T47D (cell line): ENCODE measurements around the gene ST6GAL1.
"Not testable (repeated sequence)": the region's sequence is repeated elsewhere in the genome, so short reads cannot be mapped to it uniquely, and the experiment has no call there.

Experiments
- DNase-seq, 2 experiments: peaks; one replicate each; pipeline versions ENCODE4 v3.0.0 to v3.0.0-alpha.2; 2011 to 2012; ENCODE audit warnings: low read depth in 1 of 2, low spot score in 1 of 2
- JUND ChIP-seq: IDR thresholded peaks from 2 replicates; pipeline ENCODE4 v1.6.1; 2012; ENCODE audit warnings: low read depth
- in situ Hi-C: cut with HindIII; loops from 2 replicates; pipeline ENCODE4 v1.10.0; 2016; ENCODE audit warnings: low sequenced_read_pairs, low pct_unique_long_range_greater_than_20kb

Gene ST6GAL1

DNA sequence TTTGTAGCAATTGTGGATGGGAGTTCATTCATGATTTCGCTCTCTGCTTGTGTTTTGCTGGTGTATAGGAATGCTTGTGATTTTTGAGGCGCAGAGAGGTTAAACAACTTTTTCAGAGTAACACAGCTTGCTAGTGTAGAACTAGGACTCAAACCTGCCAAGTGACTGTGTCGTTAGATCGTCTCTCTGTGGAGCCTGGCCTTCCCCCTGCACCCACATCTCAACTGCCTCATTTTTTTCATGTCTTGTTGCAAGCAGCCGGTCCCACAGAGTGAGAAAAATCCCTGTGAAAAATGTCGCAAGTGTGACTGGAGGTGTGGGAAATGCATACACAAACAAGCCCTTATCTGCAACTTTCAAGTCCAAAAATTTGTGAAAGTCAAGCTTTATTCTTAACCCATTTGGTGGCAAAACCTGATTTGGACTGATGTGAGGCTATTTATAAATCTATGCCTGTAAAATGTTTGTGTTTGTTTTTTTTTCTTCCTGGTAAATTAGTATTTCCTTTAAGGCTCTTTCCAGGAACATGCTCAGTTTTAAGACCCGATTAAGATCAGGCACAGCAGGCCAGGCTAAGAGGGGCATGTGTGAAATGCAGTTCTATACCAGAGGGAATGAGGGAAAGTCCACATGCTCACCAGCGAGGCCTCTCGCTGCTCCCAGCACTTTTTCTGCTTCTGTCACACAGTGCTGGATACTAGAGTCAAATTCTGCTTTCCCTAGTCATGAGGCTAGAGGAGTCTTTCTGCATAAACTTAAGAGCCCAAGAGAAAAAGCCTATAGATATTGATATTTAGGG is 25.8 kb downstream of the ST6GAL1 start:
- peak in 1 of 2 experiments; percentile 42 for DNase-seq
- no peak for TF ChIP-seq JUND
- in situ Hi-C loops = no loop called here

- TF ChIP-seq JUND = no peak
- in situ Hi-C loops = no loop called here
- no peak for DNase-seq
Observed at GRCh38 chr3:186959029-186959624, 28.8 kb downstream of the ST6GAL1 start.

GRCh38 chr3:186960347-186960746 is 30.0 kb downstream of the ST6GAL1 start:
- no peak for DNase-seq
- in situ Hi-C loops = no loop called here
- TF ChIP-seq JUND = no peak

GRCh38 chr3:186962445-186962844 is 32.1 kb downstream of the ST6GAL1 start:
- no peak for DNase-seq
- no peak for TF ChIP-seq JUND
- in situ Hi-C loops = no loop called here

DNA sequence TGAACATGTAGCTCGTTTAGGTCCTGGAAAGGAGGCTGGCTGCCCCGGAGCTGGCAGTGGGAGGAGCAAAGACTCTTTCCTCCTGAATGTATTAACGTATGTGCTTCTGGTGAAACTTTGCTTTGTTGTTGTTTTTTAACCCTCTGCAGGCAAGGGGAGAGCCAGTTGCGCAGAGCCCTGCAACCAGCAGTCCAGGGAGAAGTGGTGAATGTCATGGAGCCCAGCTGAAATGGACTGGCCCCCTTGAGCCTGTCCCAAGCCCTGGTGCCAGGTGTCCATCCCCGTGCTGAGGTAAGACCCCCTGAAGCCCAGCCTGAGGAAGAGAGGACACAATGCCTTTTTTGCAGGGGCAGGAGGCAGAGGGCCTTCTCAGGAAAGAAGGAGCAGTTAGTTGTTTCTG is 33.3 kb downstream of the ST6GAL1 start:
- in situ Hi-C loops = no loop called here
- no peak for DNase-seq
- no peak for TF ChIP-seq JUND

GRCh38 chr3:186964071-186964470 is 33.7 kb downstream of the ST6GAL1 start:
- DNase-seq = no peak
- no peak for TF ChIP-seq JUND
- in situ Hi-C loops = no loop called here

GRCh38 chr3:186964616-186965015 is 34.3 kb downstream of the ST6GAL1 start:
- no peak for DNase-seq
- in situ Hi-C loops = no loop called here
- TF ChIP-seq JUND = no peak

DNA sequence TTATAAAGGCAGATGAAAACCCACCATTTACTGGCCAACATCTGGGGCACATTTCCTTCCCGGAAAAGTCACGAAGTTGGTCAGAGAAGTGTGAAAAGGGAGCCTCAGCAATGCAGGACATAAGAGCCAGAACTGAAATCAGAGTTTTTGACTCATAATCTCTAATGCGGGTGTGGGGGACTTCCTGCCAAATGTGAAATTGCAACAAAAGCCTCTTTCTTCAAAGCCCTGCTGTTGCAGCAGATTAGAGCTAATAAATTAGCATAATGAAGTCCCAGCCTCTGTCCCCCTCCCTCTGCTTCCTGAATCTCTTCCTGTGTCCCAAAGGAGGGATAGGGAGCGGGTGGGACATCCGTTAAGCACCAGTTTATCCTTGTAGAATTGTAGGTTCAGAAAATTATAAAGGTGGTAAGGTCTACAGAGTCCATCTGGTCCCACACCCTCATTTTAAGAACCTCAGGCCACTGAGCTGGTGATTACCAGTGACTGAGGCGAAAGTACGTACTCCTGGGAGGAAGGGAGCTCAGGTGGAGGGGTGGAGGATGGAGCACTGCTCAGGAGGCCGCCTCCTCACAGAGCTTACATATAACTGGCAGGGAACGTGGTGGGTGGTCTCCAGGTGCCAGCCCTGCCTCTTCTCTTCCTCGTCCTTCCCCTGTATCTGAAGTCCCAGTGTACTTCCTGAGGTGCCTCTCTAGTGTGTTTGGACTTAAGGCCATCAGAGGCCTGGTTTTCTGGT is 35.0 kb downstream of the ST6GAL1 start:
- in situ Hi-C loops = no loop called here
- DNase-seq = no peak
- no peak for TF ChIP-seq JUND

- in situ Hi-C loops = no loop called here
- DNase-seq = no peak
- TF ChIP-seq JUND = no peak
Observed at GRCh38 chr3:186966406-186966805, 36.1 kb downstream of the ST6GAL1 start.

- in situ Hi-C loops, DNase-seq: not testable (repeated sequence)
Observed at GRCh38 chr3:186967236-186967635, 36.9 kb downstream of the ST6GAL1 start.

DNA sequence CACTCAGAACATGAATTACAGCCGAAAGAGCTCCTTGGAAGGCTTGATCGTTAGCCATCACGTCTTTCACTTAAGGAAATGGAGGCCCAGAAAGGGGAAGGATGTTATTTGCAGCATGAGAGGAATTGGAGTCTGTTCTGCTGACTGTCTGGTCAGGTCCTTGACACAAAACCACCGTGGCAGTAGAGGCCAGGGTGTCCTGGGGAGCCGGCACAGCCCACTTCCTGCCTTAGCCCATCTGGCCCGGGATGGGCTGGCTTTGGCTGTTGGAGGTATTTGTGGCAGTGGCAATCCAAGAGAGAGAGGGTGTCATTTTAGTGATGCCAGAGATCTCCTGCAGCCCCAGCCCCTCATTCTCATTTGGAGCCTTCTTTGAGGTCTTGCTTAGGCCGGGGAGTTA is 37.4 kb downstream of the ST6GAL1 start:
- in situ Hi-C loops = no loop called here
- no peak for TF ChIP-seq JUND
- DNase-seq = no peak

- DNase-seq = no peak
- in situ Hi-C loops = no loop called here
- no peak for TF ChIP-seq JUND
Observed at GRCh38 chr3:186969607-186970006, 39.3 kb downstream of the ST6GAL1 start.

DNA sequence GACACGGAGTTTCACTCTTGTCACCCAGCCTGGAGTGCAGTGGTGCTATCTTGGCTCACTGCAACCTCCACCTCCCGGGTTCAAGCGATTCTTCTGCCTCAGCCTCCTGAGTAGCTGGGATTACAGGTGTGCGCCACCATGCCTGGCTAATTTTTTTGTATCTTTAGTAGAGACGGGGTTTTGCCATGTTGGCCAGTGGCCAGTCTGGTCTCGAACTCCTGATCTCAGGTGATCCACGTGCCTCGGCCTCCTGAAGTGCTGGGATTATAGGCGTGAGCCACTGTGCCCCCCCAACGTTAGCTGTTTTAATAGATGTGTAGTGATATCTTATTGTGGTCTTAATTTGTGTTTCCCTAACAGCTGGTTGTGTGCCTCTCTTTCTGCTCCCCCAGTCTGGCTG is 40.8 kb downstream of the ST6GAL1 start:
- DNase-seq, in situ Hi-C loops: not testable (repeated sequence)

DNA sequence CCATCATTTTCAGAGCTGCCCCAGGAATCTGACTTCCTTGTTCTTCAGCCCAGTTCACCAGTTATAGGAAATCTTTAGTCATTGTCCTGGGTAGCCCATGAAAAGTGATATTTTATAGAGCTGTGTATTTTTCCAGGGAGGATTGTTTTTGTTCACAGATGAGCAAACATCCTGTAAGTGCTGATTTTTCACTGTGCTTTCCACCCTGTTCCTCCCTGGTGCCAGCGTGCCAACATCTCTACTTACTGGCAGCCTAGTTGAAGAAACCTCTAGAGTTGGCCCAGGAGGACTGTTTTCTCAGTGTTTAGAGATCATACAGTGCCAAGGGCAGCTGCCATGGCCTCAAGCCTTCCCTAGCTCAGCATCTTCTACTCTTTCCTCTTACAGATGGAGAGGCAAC is 41.3 kb downstream of the ST6GAL1 start:
- in situ Hi-C loops = no loop called here
- DNase-seq = peak; percentile 46 to 69
- no peak for TF ChIP-seq JUND
